ENCODE measurements around the gene GABRD.

Gene GABRD

GRCh38 chr1:2039251-2039650 lies 20.1 kb downstream of the GABRD start:
- DNase-seq (ENCODE audit: low read depth): no peak

GRCh38 chr1:2041305-2041704 lies 22.2 kb downstream of the GABRD start:
- no peak for DNase-seq (ENCODE audit: low read depth)

- no peak for DNase-seq (ENCODE audit: low read depth)
Observed at GRCh38 chr1:2041887-2042286, 22.7 kb downstream of the GABRD start.

GRCh38 chr1:2042830-2043773 lies 24.0 kb downstream of the GABRD start:
- no peak for DNase-seq (ENCODE audit: low read depth)

- no peak for DNase-seq (ENCODE audit: low read depth)
Observed at GRCh38 chr1:2043886-2044285, 24.7 kb downstream of the GABRD start.

GRCh38 chr1:2044510-2045319 lies 25.6 kb downstream of the GABRD start:
- peak; percentile 22 for DNase-seq (ENCODE audit: low read depth)

GRCh38 chr1:2045468-2046173 lies 26.5 kb downstream of the GABRD start:
- DNase-seq (ENCODE audit: low read depth): no peak

GRCh38 chr1:2046174-2046917 lies 27.2 kb downstream of the GABRD start:
- no peak for DNase-seq (ENCODE audit: low read depth)

GRCh38 chr1:2046953-2047748 lies 28.0 kb downstream of the GABRD start:
- no peak for DNase-seq (ENCODE audit: low read depth)

- DNase-seq (ENCODE audit: low read depth): no peak
Observed at GRCh38 chr1:2047749-2048729, 28.9 kb downstream of the GABRD start.

- DNase-seq (ENCODE audit: low read depth): no peak
Observed at GRCh38 chr1:2049225-2049717, 30.1 kb downstream of the GABRD start.

- DNase-seq (ENCODE audit: low read depth): no peak
Observed at GRCh38 chr1:2049718-2050431, 30.7 kb downstream of the GABRD start, which contains the start of gene PRKCZ. Gene PRKCZ, plus strand, starts transcription at chr1:2050411. Its CDS starts 220 bp downstream, at chr1:2050631.

GRCh38 chr1:2050461-2050792 lies 31.3 kb downstream of the GABRD start:
- DNase-seq (ENCODE audit: low read depth): no peak

GRCh38 chr1:2050793-2051682 lies 31.9 kb downstream of the GABRD start:
- no peak for DNase-seq (ENCODE audit: low read depth)

GRCh38 chr1:2052054-2052679 lies 33.0 kb downstream of the GABRD start:
- DNase-seq (ENCODE audit: low read depth): no peak

GRCh38 chr1:2052756-2053155 lies 33.6 kb downstream of the GABRD start:
- no peak for DNase-seq (ENCODE audit: low read depth)

- no peak for DNase-seq (ENCODE audit: low read depth)
Observed at GRCh38 chr1:2053217-2053616, 34.1 kb downstream of the GABRD start.
